ENCODE results near the gene CTU1. TPM values are rescaled to one million over a fixed set of nuclear protein-coding genes. Genes with fewer than 3 reads are reported as not detected.

Gene CTU1
- total and polyA plus RNA-seq, 2 donors (not counting 1 experiment from before 2014, with no cell fraction given), result 8.1 to 8.4 TPM

- peaks cover 45% of the 10 kb centered on the region for H3K27me3 Mint-ChIP-seq
- H3K9me3 Mint-ChIP-seq (ENCODE audit: insufficient read depth), result no peaks in the 10 kb centered on the region
- no peak within 1 kb of the TSS for H3K27ac Mint-ChIP-seq
- 86% methylated on average over 10 of the region's 14 CpGs for WGBS (ENCODE audit: insufficient coverage)
- ATAC-seq (ENCODE audit: low read depth) (no peak), DNase-seq (no peak)
- ChIA-PET POLR2A (no interaction called here), CTCF (no interaction called here)
- H3K4me1 Mint-ChIP-seq, result peaks cover 23% of the 10 kb centered on the region
- no peak for TF ChIP-seq CTCF (IDR thresholded peaks at IDR 0.05)
- TF ChIP-seq EZH2 (IDR thresholded peaks at IDR 0.05; ENCODE audit: borderline replicate concordance, insufficient read depth, low read depth, low read length, poor library complexity, severe bottlenecking), result no peak
- peaks cover 4 to 19% of the 10 kb centered on the region in 2 donors for H3K4me1 ChIP-seq (ENCODE audit: control insufficient read depth in 2 of 2, insufficient read depth in 2 of 2, low read length in 2 of 2)
- H3K4me3 ChIP-seq (ENCODE audit: control extremely low read depth in 1 of 5, extremely low read depth in 1 of 5, insufficient read depth in 1 of 5, low read depth in 2 of 5, low read length in 4 of 5), result no peak within 1 kb of the TSS
- H3K79me2 ChIP-seq (ENCODE audit: control insufficient read depth, insufficient read depth, low read length), result no peaks in the 10 kb centered on the region
- H3K36me3 ChIP-seq (replicated peaks in 1 of 2; ENCODE audit: control extremely low read depth in 1 of 2, control insufficient read depth in 1 of 2, extremely low read depth in 1 of 2, insufficient read depth in 2 of 2, low read length in 1 of 2), result no peaks in the 10 kb centered on the region
- intact Hi-C loops (cut with micrococcal nuclease), result no loop called here
- H3K9ac ChIP-seq (ENCODE audit: low read length), result no peak within 1 kb of the TSS
- H3K9me3 ChIP-seq (ENCODE audit: control extremely low read depth in 1 of 3, control insufficient read depth in 2 of 3, insufficient read depth in 1 of 3, low read length in 2 of 3), result peaks cover 0 to 5% (median 0%) of the 10 kb centered on the region in 3 donors
- no peak within 1 kb of the TSS for H3K4me3 Mint-ChIP-seq
- H3K27ac ChIP-seq (ENCODE audit: low read length in 2 of 2), result no peak within 1 kb of the TSS
- H3K27me3 ChIP-seq (replicated peaks in 1 of 4; ENCODE audit: control extremely low read depth in 1 of 4, control insufficient read depth in 3 of 4, insufficient read depth in 4 of 4, low read length in 3 of 4), result peaks cover 0 to 26% (median 4%) of the 10 kb centered on the region in 4 experiments
- H3K4me2 ChIP-seq (replicated peaks; ENCODE audit: low read depth, low read length, poor library complexity, severe bottlenecking), result no peak within 1 kb of the TSS
- H2AFZ ChIP-seq (ENCODE audit: insufficient read depth, low read depth, low read length, poor library complexity, severe bottlenecking), result no peak within 1 kb of the TSS
- no peaks in the 10 kb centered on the region for H4K20me1 ChIP-seq (ENCODE audit: control insufficient read depth, insufficient read depth, low read length, poor library complexity, severe bottlenecking)
Measured at GRCh38 chr19:51142119-51142518, 33.9 kb upstream of the CTU1 start, which contains the start of gene SIGLEC7. SIGLEC7 (plus strand) TSS chr19:51142301; CDS start chr19:51142370, 69 bp downstream.

GRCh38 chr19:51141181-51141580, 33.0 kb upstream of the CTU1 start:
- H3K4me3 Mint-ChIP-seq, result no peak overlapping the region
- DNase-seq (no peak), ATAC-seq (ENCODE audit: low read depth) (no peak)
- Histone ChIP-seq H3K9me3 (ENCODE audit: control extremely low read depth in 1 of 3, control insufficient read depth in 2 of 3, insufficient read depth in 1 of 3, low read length in 2 of 3) (peaks cover 0 to 6% (median 0%) of the 10 kb centered on the region in 3 donors), H3K27ac (ENCODE audit: low read length in 2 of 2) (no peak overlapping the region), H3K4me2 (replicated peaks; ENCODE audit: low read depth, low read length, poor library complexity, severe bottlenecking) (no peak overlapping the region), H3K36me3 (replicated peaks in 1 of 2; ENCODE audit: control extremely low read depth in 1 of 2, control insufficient read depth in 1 of 2, extremely low read depth in 1 of 2, insufficient read depth in 2 of 2, low read length in 1 of 2) (no peaks in the 10 kb centered on the region), H4K20me1 (ENCODE audit: control insufficient read depth, insufficient read depth, low read length, poor library complexity, severe bottlenecking) (no peaks in the 10 kb centered on the region), H3K4me1 (ENCODE audit: control insufficient read depth in 2 of 2, insufficient read depth in 2 of 2, low read length in 2 of 2) (peaks cover 4 to 23% of the 10 kb centered on the region in 2 donors), H2AFZ (ENCODE audit: insufficient read depth, low read depth, low read length, poor library complexity, severe bottlenecking) (no peak overlapping the region), H3K4me3 (ENCODE audit: control extremely low read depth in 1 of 5, extremely low read depth in 1 of 5, insufficient read depth in 1 of 5, low read depth in 2 of 5, low read length in 4 of 5) (no peak overlapping the region), H3K27me3 (replicated peaks in 1 of 4; ENCODE audit: control extremely low read depth in 1 of 4, control insufficient read depth in 3 of 4, insufficient read depth in 4 of 4, low read length in 3 of 4) (peaks cover 0 to 33% (median 4%) of the 10 kb centered on the region in 4 experiments), H3K9ac (ENCODE audit: low read length) (no peak overlapping the region), H3K79me2 (ENCODE audit: control insufficient read depth, insufficient read depth, low read length) (no peaks in the 10 kb centered on the region)
- H3K4me1 Mint-ChIP-seq, result peaks cover 23% of the 10 kb centered on the region
- TF ChIP-seq EZH2 (IDR thresholded peaks at IDR 0.05; ENCODE audit: borderline replicate concordance, insufficient read depth, low read depth, low read length, poor library complexity, severe bottlenecking), result no peak
- TF ChIP-seq CTCF (IDR thresholded peaks at IDR 0.05), result no peak
- ChIA-PET POLR2A (no interaction called here), CTCF (no interaction called here)
- peaks cover 54% of the 10 kb centered on the region for H3K27me3 Mint-ChIP-seq
- no peak overlapping the region for H3K27ac Mint-ChIP-seq
- 89% methylated on average over 5 of the region's 6 CpGs for WGBS (ENCODE audit: insufficient coverage)
- H3K9me3 Mint-ChIP-seq (ENCODE audit: insufficient read depth), result no peaks in the 10 kb centered on the region
- intact Hi-C loops (cut with micrococcal nuclease), result no loop called here

Data from B cell (primary cell).